DND-41 (cell line): ENCODE data around the gene CITED2.

Experiments used
- EZH2 ChIP-seq: IDR thresholded peaks from 3 replicates; pipeline ENCODE4 v1.6.1; 2012; ENCODE audit warnings: borderline replicate concordance, low read depth, mild to moderate bottlenecking, moderate library complexity, low read length, inconsistent platforms; ENCODE audit not compliant: severe bottlenecking
- TF ChIP-seq, protein P1 (sequence below): IDR thresholded peaks from 2 replicates; pipeline ENCODE4 v1.5.1; 2012; ENCODE audit warnings: borderline replicate concordance, low read length, moderate library complexity, mild to moderate bottlenecking; ENCODE audit not compliant: poor library complexity, severe bottlenecking; ENCODE audit errors: extremely low read depth

DNA sequence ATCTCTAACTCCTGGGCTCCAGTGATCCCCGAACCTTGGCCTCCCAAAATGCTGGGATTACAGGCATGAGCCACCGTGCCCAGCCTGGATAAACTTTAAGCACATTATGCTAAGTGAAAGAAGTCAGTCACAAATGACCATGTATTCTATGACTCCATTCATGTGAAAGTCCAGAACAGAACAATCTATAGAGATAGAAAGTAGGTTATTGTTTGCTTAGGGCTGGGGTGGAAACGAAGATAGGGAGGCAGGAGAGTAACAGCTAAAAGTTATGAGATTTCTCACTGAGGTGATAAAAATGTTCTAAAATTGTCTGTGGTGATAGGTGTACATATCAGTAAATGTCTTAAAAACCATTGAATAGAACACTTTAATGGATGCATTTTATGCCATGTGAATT lies 40.9 kb upstream of the CITED2 start:
- no peak for TF ChIP-seq EZH2
- TF ChIP-seq, protein P1, sequence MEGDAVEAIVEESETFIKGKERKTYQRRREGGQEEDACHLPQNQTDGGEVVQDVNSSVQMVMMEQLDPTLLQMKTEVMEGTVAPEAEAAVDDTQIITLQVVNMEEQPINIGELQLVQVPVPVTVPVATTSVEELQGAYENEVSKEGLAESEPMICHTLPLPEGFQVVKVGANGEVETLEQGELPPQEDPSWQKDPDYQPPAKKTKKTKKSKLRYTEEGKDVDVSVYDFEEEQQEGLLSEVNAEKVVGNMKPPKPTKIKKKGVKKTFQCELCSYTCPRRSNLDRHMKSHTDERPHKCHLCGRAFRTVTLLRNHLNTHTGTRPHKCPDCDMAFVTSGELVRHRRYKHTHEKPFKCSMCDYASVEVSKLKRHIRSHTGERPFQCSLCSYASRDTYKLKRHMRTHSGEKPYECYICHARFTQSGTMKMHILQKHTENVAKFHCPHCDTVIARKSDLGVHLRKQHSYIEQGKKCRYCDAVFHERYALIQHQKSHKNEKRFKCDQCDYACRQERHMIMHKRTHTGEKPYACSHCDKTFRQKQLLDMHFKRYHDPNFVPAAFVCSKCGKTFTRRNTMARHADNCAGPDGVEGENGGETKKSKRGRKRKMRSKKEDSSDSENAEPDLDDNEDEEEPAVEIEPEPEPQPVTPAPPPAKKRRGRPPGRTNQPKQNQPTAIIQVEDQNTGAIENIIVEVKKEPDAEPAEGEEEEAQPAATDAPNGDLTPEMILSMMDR = no peak
